HG03060 (cell line): ENCODE results near the gene SPATA12.
"Not testable (repeated sequence)": the region's sequence is repeated elsewhere in the genome, so short reads cannot be mapped to it uniquely, and the experiment has no call there.

Experiments used
- ATAC-seq: cut with Tn5 transposase; IDR thresholded peaks from one replicate; pipeline ENCODE4 v1.9.1; 2021; ENCODE audit warnings: low read depth, moderate number of reproducible peaks; ENCODE audit not compliant: unreplicated experiment

Gene SPATA12

DNA sequence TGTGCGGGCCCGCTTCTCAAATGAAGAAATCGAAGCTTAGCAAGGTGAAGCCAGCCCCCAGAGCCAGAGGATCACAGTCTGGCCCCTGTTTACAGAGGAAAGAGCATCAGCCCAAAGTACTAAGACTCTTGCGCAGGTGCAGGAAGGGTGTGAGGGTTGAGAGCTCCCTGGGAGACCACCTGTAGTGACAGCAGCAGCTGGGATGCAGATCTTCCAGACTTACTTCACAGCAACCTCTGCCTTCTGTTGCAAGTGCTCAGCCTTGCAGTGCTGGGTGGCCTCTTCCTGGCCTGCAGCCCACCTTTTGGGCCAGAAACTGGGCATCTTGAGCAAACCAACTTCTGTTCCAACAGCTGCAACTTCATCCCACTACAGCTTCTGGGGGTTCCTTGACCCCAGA lies 19.7 kb downstream of the SPATA12 start:
- no peak for ATAC-seq

DNA sequence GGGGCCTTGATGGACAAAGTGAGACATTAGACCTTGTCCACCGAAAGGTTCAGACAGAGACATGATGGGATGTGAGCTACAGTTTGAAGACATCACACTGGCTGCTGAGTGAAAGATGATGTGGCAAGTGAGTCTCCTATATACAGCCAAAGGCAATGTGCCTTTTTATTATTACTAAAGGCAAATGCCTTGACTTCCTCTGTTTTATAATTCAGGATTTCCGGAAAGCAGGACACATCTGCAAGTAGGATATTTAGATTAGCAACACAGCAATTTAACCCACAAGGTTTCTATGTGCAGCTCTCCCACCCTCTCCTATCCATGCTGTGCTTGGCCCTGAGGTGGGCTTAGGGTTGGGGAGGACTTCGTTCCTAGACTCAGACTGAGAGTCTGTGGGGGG lies 20.7 kb downstream of the SPATA12 start:
- no peak for ATAC-seq

DNA sequence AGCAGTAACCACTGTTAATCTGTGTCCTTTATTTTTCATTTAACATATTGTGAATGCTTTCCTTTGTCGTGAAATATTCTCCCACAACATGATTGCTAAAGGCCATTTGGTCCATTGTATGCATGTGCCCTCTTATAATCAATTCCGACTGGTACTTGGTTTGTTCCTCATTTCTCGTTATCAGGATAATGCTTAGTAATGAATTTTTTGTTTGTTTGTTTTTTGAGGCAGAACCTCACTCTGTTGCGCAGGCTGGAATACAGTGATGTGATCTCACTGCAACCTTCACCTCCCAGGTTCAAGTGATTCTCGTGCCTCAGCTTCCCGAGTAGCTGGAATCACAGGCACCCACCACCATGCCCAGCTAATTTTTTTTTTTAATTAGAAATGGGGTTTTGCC lies 22.0 kb downstream of the SPATA12 start:
- ATAC-seq: no peak

DNA sequence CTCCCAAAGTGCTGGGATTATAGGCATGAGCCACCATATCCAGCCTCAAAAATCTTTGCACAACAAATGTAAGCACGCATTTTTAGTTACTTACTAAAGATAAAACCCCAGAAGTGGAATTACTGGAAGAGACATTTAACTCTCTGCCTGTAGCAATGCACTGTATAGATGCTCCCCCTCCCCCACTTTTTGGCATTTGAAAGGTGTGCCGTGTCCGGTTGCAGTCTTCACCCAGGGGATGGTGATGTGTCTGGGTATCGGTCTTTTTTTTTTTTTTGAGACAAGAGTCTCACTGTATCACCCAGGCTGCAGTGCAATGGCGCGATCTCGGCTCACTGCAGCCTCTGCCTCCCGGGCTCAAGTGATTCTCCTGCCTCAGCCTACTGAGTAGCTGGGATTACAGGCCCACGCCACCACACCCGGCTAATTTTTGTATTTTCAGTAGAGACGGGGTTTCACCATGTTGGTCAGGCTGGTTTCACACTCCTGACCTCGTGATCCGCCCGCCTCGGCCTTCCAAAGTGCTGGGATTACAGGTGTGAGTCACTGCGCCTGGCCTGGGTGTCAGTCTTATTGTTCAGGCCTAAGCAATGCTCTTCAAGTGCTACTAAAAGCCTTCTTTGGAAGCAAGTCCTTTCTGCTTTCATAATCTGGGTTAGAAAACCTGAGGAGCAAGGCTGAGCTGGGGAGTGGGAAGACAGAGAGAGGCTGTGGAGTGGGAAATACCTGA lies 23.0 kb downstream of the SPATA12 start:
- ATAC-seq: not testable (repeated sequence)

DNA sequence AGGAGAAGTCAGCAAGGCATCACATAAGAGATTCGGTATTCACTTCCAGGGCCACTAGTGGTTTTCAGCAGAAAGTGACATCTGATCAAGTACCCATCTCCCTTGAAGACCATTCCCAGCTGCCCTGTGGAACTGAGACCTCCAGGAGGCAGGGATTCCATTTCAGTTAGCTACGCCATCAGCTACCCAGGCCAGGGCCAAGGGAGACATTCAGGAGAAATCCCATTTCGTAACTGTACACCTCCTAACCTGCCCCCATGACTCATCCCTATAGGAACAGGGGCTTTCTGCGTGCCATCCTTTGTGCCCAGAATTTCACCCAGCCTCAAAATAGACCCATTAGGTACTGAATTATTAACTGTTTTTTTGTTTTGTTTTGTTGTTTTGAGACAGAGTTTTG lies 24.7 kb downstream of the SPATA12 start:
- no peak for ATAC-seq

DNA sequence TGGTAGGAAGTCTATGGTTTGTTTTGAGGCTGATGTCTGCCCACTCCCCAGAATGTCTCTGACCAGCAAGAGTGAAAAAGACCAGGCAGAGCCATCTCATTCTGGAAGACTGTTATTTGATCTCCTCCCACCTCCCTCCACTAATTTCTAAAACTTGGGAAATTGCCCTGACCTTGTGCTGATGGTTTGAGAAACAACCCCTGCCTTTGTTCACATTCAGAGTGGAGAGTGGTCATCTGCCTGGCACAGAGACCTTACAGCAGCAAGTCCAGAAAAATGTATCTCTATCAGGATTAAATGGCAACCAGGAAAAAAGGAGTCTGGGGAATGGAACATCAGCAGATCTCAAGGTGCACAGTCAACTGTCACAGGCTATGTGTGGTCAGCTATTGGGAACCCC lies 25.7 kb downstream of the SPATA12 start:
- no peak for ATAC-seq

DNA sequence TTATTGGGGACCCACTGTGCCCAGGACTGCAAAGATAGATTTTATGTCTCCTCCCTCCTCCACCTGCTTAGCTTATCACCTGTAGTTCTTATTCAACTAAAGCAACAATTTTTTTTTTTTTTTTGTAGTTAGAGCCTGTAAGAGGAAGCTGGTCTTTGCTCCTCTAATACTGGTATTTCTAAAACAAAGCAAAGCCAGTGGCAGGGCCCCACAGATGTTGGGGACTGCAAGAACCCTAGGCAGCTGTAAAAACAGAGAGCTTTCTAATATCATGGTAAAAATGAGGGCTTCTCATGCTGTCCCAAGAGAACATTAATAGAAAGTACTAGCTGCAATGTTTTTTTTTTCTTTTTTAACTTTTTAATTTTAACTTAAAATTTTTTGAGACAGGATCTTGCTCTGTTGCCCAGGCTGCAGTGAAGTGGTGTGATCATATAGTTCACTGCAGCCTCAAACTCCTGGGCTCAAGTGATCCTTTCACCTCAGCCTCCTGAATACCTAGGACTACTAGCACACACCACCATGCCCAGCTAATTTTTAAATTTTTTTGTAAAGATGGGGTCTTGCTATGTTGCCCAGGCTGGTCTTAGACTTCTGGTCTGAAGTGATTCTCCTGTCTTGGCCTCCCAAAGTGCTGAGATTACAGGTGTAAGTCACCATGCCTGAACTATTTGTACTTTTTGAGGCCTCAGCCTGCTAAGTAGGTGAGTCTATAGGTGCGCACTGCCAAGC lies 27.1 kb downstream of the SPATA12 start:
- ATAC-seq: no peak

DNA sequence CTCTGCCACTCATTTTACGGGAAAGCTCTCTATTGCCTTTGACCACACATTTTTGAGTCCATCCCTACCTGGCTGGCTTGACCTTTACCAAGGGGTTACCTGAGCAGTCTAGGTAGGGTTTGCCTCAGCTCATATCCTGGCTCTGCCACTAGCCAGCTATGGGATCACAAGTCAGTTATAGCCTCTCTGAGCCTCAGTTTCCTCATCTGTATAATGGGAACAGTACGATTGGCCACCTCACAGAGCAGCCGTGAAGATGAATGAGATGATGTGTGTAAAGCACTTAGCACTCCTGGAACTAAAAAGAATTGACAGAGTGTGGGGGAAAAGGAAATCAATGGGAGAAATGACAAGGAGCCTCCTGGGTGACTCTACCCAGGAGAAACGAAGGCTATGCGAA lies 28.0 kb downstream of the SPATA12 start:
- ATAC-seq: no peak

DNA sequence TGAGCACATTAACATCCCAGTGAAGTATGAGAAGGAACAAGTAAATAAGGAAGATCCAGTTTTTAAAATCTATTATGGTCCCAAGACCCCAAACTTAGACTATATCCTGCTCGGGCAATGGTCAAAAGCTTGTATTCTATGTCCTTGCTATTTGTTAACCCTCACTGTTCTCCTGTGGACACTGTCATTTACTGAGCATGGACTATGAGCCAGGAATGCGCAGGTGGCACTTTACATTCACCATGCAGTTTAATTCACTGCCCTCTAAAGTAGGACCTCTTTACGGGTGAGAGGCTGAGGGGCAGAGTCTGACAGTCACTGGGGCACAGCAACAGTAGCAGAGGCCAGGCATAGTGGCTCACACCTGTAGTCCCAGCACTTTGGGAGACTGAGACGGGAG lies 28.6 kb downstream of the SPATA12 start:
- ATAC-seq: no peak

DNA sequence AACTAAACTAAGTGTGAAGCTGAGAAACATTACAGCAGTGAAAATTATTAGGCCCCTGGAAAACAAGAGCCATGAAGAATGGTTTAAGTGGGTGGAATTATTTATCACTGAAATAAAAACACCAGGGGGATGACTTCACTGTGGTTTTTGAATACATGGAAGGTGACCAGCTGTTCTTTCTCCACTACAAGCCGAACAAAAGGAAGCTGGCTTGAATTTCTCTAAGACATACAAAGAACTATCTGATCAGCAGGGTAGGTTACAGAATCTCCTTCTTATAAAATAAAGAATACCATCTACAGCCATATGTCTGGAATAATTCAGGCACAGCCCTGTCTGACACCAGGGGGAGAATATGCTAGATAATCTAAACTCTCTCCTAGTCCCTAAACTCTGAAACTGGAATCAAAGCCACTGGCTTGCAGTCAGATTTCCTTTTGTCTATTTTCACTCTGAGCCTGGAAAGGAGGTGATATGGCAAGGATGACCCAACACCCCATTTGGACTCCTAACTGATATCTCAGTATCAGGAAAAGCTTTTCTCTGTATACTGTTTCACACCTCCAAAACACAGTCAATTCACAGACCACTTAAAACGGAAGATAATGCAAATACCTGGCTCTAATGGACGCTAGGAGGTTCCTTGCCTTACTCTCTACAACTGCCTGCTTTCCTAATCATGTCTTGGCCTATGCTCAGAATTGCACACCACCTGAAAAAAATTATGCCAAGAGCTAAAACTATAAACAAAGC lies 31.2 kb downstream of the SPATA12 start:
- no peak for ATAC-seq

DNA sequence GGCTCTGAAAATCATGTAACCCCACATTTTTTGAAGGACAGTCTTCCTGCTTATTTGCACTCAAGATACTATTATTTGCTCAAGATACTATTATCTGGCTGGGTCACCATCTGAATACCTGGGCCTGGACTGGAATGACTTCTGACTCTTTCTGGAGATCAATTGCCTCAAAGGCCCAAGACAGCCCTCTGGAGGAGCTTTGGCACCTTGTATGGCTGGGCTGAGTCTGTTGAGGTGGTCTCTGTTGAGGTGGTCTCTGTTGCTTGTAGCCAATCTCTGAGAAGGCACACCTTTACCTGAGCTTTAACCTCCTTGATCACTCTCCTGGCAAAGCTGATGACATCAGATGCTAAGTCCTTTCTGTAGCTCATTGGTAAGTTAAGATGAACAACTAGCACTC lies 33.0 kb downstream of the SPATA12 start:
- ATAC-seq: no peak

DNA sequence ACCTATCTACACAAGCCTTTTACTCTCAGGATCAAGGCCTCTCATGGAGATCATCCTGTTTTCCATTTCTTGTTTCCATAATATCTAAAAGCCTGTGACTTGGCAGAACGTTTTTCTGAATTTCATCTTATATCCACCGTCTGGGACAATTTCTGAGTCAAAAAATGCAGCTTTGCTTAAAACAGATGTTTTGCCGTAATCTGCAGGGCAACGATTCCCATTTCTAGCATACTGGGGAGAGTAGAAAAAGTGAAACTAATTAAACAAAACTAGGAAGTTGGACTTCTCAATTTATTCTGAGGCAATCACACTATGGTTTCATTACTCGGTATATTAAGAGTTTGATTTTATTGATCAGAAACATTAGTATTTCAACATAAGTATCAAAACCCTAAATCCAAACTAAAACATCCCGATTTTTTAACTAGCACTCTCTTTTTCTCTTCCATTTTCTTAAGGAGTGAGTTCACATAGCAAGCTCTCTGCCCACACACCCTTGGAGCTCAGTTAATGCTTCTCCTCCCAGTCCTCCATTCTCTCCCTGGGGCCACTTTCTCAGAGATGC lies 33.6 kb downstream of the SPATA12 start:
- no peak for ATAC-seq

DNA sequence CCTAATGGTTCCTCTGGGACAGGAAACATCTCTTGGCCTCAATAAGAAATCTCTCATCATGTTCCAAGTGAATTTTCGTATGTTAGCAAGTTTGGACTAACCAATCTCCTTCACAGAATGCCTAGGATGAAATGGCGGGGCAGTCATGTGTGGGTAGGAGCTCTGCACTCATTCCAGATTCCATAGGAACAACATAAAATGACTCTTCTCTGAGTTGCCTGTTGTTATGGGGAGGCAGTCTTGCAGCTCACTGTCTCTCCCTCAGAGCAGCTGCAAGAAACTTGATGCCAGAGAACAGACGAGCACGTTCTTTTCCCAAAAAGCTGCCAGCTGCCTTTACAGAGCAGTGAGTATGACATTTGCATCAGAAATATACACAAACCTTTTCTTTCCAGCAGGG lies 34.1 kb downstream of the SPATA12 start:
- ATAC-seq: no peak

DNA sequence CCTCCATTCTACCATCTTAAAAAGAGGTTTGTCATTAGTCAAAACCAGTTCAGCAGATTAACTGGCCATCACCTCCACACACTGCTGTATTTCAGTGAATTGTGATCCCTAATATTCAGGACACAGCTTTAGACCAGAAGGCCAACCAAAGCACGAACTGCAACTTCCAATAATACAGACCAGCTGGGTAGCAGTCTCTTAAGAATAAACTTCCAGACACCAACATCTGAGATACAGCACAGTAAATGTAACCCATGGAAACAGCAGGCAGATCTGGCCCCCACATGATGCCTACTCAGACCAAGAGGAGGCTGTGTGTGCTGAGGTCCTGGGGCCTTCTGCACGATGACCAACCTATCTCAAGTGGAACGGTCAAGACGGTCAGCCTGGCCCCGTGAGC lies 34.9 kb downstream of the SPATA12 start:
- ATAC-seq: no peak

DNA sequence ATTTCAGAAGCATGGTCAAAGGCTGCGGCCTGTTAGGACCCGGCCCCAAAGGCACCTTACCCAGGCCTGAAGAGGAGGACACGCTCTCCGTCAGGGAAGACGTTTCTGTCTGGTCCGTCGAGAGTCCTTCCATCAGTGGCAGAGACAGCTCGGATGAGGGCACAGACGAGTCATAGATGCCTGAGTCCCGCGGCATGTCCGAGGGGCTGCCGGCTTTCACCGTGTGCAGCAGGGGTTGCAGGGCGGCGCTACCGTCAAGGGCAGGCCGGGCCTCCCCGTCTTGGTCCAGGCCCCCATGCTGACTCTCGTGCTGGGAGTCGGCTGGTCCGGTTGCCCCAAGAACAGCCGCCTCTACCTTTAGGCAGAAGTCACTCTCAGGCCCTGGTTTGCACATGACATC lies 37.1 kb downstream of the SPATA12 start:
- ATAC-seq: no peak

DNA sequence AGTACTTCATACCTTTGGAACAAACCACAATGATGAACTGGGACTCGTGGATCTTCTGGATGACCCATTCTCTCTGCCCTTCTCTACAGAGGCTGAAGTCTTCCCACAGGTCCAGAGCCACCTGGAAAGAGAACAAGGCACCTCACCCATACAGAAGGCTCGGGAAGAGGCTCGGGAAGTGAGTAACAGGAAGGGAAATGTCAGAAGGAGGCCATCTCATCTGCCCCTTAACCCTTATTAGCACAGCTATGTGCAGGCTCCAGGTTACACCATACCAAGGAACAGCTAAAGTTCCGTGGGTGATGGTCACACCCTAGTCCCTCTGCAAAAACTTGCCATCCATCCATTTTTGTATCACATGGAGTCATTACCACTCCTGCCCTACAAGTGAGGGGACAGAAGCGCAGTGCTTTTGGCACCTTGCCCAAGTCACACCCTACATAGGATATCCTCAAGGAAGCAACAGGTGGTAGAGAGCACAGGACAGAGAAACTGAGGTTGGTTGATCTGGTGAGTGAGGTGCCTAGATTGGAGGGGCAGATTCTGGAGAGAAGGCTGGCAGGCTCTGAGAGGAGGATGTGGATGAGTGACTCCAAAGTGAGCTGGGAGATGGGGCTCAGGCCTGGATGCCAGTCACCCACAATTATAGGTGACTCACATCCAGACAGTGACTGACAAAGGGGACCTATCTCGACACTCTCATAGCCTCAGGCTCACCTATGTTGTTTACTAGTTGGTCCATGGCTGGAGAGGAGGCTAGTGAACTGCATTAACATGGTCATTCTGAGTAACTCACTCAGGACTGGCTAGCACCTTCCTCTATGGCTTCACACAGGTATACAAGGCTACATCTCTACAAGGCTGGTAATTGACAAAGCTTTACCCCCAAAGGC lies 38.2 kb downstream of the SPATA12 start:
- no peak for ATAC-seq

DNA sequence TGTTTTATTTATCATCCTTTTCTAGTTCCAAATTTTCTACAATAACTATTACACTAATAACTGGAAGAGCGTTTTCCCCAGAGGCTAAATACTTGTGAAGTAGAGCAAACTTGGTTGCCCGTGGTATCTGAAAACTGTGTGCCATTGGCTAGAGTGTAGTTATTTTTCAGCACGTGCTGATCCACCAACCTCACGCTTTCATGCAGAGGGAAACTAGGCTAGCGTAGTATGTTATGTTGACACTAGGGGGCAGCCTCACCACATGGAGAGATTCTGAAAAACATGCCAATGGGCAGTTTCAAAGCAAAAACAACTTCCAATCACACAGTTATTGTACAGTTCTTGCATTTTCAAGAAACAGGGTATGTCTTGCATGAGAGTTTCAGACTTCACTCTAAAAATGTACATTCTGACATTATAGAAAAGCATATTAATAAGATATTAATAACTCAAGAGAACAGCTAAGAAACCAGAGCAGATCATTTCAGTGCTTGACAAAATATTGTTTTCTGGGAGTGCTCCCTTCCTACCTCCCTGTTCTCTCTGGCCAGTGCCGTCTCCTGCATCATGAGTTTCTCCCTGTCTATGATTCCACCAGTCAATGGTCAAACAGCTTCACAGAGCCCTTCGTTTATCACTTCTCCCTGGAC lies 39.7 kb downstream of the SPATA12 start:
- no peak for ATAC-seq

DNA sequence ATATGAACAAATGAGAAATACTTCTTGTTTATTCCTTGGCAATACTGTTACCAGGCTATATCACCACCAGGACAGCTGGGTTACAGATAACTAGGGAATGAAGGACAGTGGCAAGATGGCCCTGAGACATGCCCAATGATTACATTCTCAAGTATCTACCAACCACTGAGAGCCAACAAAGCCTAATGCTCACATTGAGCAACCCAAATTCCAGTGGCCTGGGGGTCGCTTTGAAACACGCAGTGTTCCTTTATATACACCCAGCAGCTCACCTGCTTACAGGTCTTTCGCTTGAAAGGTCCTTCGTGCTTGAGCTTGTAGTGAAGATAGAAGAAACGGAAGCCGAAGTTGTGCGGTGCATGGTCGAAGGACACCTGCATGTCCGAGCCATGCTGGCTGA lies 45.1 kb downstream of the SPATA12 start:
- ATAC-seq: no peak

DNA sequence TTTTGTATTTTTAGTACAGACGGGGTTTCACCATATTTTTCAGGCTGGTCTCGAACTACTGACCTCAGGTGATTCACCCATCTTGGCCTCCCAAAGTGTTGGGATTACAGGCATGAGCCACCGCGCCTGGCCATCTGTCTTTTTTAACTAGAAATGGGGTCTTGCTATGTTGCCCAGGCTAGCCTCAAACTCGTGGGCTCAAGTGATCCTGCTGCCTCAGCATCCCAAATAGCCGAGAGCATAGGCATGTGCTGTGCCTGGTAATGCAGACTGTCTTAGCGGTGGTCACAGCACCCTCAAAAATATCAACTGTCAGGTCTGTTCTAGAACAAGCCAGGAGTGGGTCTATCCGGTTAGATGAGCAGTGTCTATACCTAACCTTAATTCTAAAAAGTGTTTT lies 48.2 kb downstream of the SPATA12 start:
- ATAC-seq: no peak
